Peyer's patch (tissue), 4 donors: ENCODE results near the gene VEGFA.

ENCODE experiments used
- CTCF ChIP-seq, 6 experiments: fragments of 450-650 bp in 4 of 6; fragments of 200-600 bp in 2 of 6; sonication (generic) in 1 of 6; IDR thresholded peaks; one replicate each; pipeline ENCODE4 v1.5.1; 2017 to 2019; ENCODE audit warnings: antibody characterized with exemption in 6 of 6, mild to moderate bottlenecking in 3 of 6, moderate library complexity in 1 of 6
- POLR2A ChIP-seq, 2 donors: fragments of 450-650 bp; IDR thresholded peaks; one replicate each; pipeline ENCODE4 v1.5.1; 2017; ENCODE audit warnings: antibody characterized with exemption in 2 of 2, mild to moderate bottlenecking in 2 of 2, moderate library complexity in 2 of 2

GRCh38 chr6:43788301-43788700 is 18.3 kb downstream of the VEGFA start:
- TF ChIP-seq CTCF (IDR thresholded peaks at IDR 0.05) (no peak), POLR2A (IDR thresholded peaks at IDR 0.05) (no peak)
